ENCODE results near the gene BEND7.

The BEND7 gene

GRCh38 chr10:13496931-13497330, 31.9 kb downstream of the BEND7 start:
- H3K4me1 Mint-ChIP-seq = no peaks in the 10 kb centered on the region
- H3K4me3 Mint-ChIP-seq = no peak overlapping the region
- TF ChIP-seq CTCF (IDR thresholded peaks at IDR 0.05; ENCODE audit: unreplicated experiment in 3 of 3) = no peak
- H3K36me3 Mint-ChIP-seq (ENCODE audit: low read depth) = peaks cover 11% of the 10 kb centered on the region
- no peak overlapping the region for H3K27ac Mint-ChIP-seq
- H3K27me3 Mint-ChIP-seq (ENCODE audit: low read depth) = no peaks in the 10 kb centered on the region
- no peaks in the 10 kb centered on the region for H3K9me3 Mint-ChIP-seq

- Mint-ChIP-seq H3K27me3 (ENCODE audit: low read depth) (no peaks in the 10 kb centered on the region), H3K9me3 (no peaks in the 10 kb centered on the region), H3K4me1 (no peaks in the 10 kb centered on the region), H3K4me3 (no peak overlapping the region), H3K36me3 (ENCODE audit: low read depth) (peaks cover 11% of the 10 kb centered on the region), H3K27ac (no peak overlapping the region)
- no peak for TF ChIP-seq CTCF (IDR thresholded peaks at IDR 0.05; ENCODE audit: unreplicated experiment in 3 of 3)
These were observed 32.6 kb downstream of the BEND7 start for GRCh38 chr10:13496164-13496563.

GRCh38 chr10:13492493-13493180, 36.2 kb downstream of the BEND7 start:
- no peaks in the 10 kb centered on the region for H3K27me3 Mint-ChIP-seq (ENCODE audit: low read depth)
- H3K4me1 Mint-ChIP-seq = no peaks in the 10 kb centered on the region
- TF ChIP-seq CTCF (IDR thresholded peaks at IDR 0.05; ENCODE audit: unreplicated experiment in 3 of 3) = no peak
- no peaks in the 10 kb centered on the region for H3K9me3 Mint-ChIP-seq
- no peak overlapping the region for H3K27ac Mint-ChIP-seq
- H3K36me3 Mint-ChIP-seq (ENCODE audit: low read depth) = peaks cover 10% of the 10 kb centered on the region
- H3K4me3 Mint-ChIP-seq = no peak overlapping the region

GRCh38 chr10:13491747-13492360, 37.0 kb downstream of the BEND7 start:
- H3K9me3 Mint-ChIP-seq = no peaks in the 10 kb centered on the region
- no peaks in the 10 kb centered on the region for H3K27me3 Mint-ChIP-seq (ENCODE audit: low read depth)
- no peak for TF ChIP-seq CTCF (IDR thresholded peaks at IDR 0.05; ENCODE audit: unreplicated experiment in 3 of 3)
- peaks cover 10% of the 10 kb centered on the region for H3K36me3 Mint-ChIP-seq (ENCODE audit: low read depth)
- H3K4me1 Mint-ChIP-seq = no peaks in the 10 kb centered on the region
- H3K4me3 Mint-ChIP-seq = no peak overlapping the region
- no peak overlapping the region for H3K27ac Mint-ChIP-seq

- Mint-ChIP-seq H3K4me1 (no peaks in the 10 kb centered on the region), H3K36me3 (ENCODE audit: low read depth) (peaks cover 4% of the 10 kb centered on the region), H3K27ac (no peak overlapping the region), H3K4me3 (no peak overlapping the region), H3K9me3 (no peaks in the 10 kb centered on the region), H3K27me3 (ENCODE audit: low read depth) (no peaks in the 10 kb centered on the region)
- no peak for TF ChIP-seq CTCF (IDR thresholded peaks at IDR 0.05; ENCODE audit: unreplicated experiment in 3 of 3)
These were observed 38.3 kb downstream of the BEND7 start for GRCh38 chr10:13490503-13490902.

All from nephron (organoid).